ENCODE data around the gene BAK1. TPM values are rescaled to one million over a fixed set of nuclear protein-coding genes. Genes with fewer than 3 reads are reported as not detected.

BAK1 gene
- total RNA-seq, 1 experiment from 2014 or later = 18.9 TPM

DNA sequence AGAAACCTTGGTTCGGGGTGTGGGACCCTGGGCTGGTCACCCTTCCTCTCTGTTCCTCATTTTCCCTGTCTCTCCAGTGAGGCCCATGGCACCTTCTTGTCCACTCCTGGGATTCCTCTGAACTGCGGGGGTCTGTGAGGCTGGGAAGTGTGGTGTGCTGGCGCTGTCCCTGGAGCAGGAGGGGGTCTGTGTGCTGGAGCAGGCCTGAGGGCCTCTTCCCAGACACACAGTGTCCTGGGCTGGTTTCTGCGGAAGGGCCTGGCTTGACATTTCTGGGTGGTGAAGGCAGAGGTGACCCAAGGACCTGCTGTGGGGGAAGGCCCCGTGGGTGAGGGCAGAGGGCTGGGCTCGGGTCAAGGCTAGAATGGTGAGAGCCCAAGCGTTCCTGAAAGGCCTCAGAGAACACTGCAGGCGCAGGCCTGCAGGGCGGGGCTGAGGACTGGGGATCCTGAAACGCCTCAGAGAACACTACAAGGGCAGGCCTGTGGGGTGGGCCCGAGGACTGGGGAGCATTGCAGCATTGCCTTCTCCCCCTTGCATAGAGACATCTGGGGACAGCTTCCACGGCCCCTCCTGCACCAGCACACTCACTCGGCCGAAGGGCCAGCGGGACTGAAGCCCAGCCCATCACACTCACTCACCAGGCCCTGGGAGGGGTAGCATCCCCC, 10.6 kb upstream of the BAK1 start:
- intact Hi-C loops (cut with micrococcal nuclease) = loop anchor here (1.0 to 5.0 kb wide), 3 partner anchors 9 to 110 kb away; no protein-coding TSS in a partner anchor
- peak overlapping the region; percentile 16 to 44 for H3K4me3 ChIP-seq (replicated peaks in 1 of 2; ENCODE audit: low read depth in 1 of 2, low read length in 2 of 2)

More for the DNA sequence above, 10.6 kb upstream of the BAK1 start:
- DNase-seq (ENCODE audit: low read depth, low spot score) (no peak), ATAC-seq (peak; percentile 44)
- no TSS peak for BruUV-seq (replicated peaks)
- H3K4me2 ChIP-seq (ENCODE audit: low read length) = peak overlapping the region; percentile 93
- no peaks in the 10 kb centered on the region for H3K9me2 ChIP-seq (ENCODE audit: insufficient read depth)
- no peak overlapping the region for H2AFZ ChIP-seq (ENCODE audit: low read depth, low read length, poor library complexity, severe bottlenecking)
- no peaks in the 10 kb centered on the region for H3K9me3 ChIP-seq (ENCODE audit: control insufficient read depth in 1 of 2, insufficient read depth in 1 of 2, low read depth in 1 of 2, low read length in 2 of 2)
- no peaks in the 10 kb centered on the region for H4K20me1 ChIP-seq (ENCODE audit: insufficient read depth)
- POLR2A ChIA-PET = interaction anchor here (0.8 to 1.3 kb wide), 6 partner anchors 8 to 121 kb away, joined by 3 to 8 read pairs (median 4); partner anchors contain the start of genes BAK1 and UQCC2
- peak overlapping the region; percentile 86 for H3K27ac ChIP-seq (ENCODE audit: low read depth, low read length)
- TF ChIP-seq, protein P1, sequence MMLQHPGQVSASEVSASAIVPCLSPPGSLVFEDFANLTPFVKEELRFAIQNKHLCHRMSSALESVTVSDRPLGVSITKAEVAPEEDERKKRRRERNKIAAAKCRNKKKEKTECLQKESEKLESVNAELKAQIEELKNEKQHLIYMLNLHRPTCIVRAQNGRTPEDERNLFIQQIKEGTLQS (IDR thresholded peaks at IDR 0.05) = no peak
- peak; percentile 83; the same call in 1 of the 2 replicates for TF ChIP-seq ZFX (IDR thresholded peaks at IDR 0.05)
- TF ChIP-seq EGR1 (IDR thresholded peaks at IDR 0.05; ENCODE audit: low read depth) = no peak
- TF ChIP-seq JUND (IDR thresholded peaks at IDR 0.05) = no peak
- TF ChIP-seq, protein P2, sequence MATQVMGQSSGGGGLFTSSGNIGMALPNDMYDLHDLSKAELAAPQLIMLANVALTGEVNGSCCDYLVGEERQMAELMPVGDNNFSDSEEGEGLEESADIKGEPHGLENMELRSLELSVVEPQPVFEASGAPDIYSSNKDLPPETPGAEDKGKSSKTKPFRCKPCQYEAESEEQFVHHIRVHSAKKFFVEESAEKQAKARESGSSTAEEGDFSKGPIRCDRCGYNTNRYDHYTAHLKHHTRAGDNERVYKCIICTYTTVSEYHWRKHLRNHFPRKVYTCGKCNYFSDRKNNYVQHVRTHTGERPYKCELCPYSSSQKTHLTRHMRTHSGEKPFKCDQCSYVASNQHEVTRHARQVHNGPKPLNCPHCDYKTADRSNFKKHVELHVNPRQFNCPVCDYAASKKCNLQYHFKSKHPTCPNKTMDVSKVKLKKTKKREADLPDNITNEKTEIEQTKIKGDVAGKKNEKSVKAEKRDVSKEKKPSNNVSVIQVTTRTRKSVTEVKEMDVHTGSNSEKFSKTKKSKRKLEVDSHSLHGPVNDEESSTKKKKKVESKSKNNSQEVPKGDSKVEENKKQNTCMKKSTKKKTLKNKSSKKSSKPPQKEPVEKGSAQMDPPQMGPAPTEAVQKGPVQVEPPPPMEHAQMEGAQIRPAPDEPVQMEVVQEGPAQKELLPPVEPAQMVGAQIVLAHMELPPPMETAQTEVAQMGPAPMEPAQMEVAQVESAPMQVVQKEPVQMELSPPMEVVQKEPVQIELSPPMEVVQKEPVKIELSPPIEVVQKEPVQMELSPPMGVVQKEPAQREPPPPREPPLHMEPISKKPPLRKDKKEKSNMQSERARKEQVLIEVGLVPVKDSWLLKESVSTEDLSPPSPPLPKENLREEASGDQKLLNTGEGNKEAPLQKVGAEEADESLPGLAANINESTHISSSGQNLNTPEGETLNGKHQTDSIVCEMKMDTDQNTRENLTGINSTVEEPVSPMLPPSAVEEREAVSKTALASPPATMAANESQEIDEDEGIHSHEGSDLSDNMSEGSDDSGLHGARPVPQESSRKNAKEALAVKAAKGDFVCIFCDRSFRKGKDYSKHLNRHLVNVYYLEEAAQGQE (IDR thresholded peaks at IDR 0.05; ENCODE audit: low read depth) = no peak
- TF ChIP-seq, protein P3, sequence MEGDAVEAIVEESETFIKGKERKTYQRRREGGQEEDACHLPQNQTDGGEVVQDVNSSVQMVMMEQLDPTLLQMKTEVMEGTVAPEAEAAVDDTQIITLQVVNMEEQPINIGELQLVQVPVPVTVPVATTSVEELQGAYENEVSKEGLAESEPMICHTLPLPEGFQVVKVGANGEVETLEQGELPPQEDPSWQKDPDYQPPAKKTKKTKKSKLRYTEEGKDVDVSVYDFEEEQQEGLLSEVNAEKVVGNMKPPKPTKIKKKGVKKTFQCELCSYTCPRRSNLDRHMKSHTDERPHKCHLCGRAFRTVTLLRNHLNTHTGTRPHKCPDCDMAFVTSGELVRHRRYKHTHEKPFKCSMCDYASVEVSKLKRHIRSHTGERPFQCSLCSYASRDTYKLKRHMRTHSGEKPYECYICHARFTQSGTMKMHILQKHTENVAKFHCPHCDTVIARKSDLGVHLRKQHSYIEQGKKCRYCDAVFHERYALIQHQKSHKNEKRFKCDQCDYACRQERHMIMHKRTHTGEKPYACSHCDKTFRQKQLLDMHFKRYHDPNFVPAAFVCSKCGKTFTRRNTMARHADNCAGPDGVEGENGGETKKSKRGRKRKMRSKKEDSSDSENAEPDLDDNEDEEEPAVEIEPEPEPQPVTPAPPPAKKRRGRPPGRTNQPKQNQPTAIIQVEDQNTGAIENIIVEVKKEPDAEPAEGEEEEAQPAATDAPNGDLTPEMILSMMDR (IDR thresholded peaks at IDR 0.05 in 2 of 3, conservative IDR thresholded peaks at IDR 0.05 in 1 of 3; ENCODE audit: borderline replicate concordance in 1 of 3, insufficient read depth in 1 of 3, low read depth in 2 of 3, low read length in 2 of 3) = no peak
- TF ChIP-seq ZNF274 (IDR thresholded peaks at IDR 0.05; ENCODE audit: low read depth, low read length) = no peak
- peak; percentile 0 for TF ChIP-seq TCF7L2 (IDR thresholded peaks at IDR 0.05; ENCODE audit: borderline replicate concordance, extremely low read depth, insufficient read depth, insufficient read length)
- no peak for TF ChIP-seq FOSL1 (IDR thresholded peaks at IDR 0.05; ENCODE audit: low read depth)
- TF ChIP-seq ELF1 (IDR thresholded peaks at IDR 0.05; ENCODE audit: borderline replicate concordance, low read depth) = no peak
- H3K9ac ChIP-seq (ENCODE audit: low read length) = peak overlapping the region; percentile 71
- RAD21 ChIA-PET (ENCODE audit: low non-redundant PET in 1 of 2, low total read pairs in 2 of 2, uncharacterized antibody in 2 of 2, unreplicated experiment in 2 of 2) = interaction anchor here (0.7 to 2.0 kb wide), 4 partner anchors 17 to 42 kb away, joined by 3 to 14 read pairs (median 4); no protein-coding TSS in a partner anchor
- H3K79me2 ChIP-seq (ENCODE audit: insufficient read depth, low read length) = no peaks in the 10 kb centered on the region
- H3K36me3 ChIP-seq (ENCODE audit: control insufficient read depth in 1 of 2, insufficient read depth in 2 of 2, low read length in 2 of 2) = no peaks in the 10 kb centered on the region
- H3K27me3 ChIP-seq (ENCODE audit: insufficient read depth, low read length) = no peaks in the 10 kb centered on the region
- peaks cover 26 to 66% of the 10 kb centered on the region in 2 experiments for H3K4me1 ChIP-seq (ENCODE audit: control insufficient read depth in 1 of 2, insufficient read depth in 2 of 2, low read length in 2 of 2)
- CTCF ChIA-PET = interaction anchor here (0.6 to 1.4 kb wide), 18 partner anchors 8 to 169 kb away, joined by 3 to 17 read pairs (median 5); partner anchors contain the start of gene BAK1

Data from HCT116 (cell line).